GM18499 (cell line): ENCODE measurements around the gene RUNX3.
"Not testable (repeated sequence)": the region's sequence is repeated elsewhere in the genome, so short reads cannot be mapped to it uniquely, and the experiment has no call there.

Experiments
- ATAC-seq: cut with Tn5 transposase; IDR thresholded peaks from one replicate; pipeline ENCODE4 v1.9.1; 2021; ENCODE audit warnings: moderate number of reproducible peaks; ENCODE audit not compliant: insufficient read depth, unreplicated experiment

Gene RUNX3

DNA sequence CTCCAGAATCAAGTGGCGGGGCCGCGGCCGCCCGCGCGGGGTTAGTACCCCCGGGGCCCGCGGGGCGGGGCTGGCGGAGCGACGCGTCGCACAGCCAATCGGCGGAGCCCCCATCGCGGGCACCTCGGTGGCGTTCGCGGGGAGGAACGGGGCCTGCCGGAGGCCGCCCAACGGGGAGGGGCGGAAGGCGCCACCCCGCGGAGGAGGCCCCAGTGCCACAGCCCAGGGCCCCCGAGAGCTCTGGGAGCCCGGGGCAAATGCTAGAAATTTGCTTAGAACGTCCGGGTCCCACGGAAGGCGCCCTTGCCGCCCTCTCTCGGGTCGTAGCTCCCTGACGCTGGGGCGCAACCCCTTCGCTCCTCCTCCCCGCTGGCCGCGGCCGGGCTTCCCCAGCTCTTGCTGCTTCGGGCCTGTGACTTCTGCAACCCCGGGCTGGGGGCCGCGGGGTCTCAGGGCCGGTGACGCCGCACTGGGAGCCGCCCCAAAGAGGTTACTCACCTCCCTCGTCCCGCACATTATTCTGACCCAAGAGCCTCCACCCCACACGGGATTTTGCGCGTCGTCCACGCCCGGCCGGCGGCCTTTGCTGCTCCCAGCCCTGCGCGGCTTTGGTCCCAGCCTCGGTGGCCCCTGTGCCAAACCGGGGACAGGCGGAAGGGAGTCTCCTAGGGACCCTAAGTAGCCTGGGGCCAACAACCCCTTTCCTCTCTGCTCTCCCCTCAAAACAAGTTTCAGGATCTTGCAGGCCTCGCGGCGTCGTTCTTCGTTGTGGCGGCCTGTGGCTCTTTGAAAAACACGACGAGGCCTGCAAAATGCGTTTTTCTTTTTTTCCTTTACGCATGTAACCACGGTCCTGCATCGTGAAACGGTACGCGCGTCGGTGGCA is at the start of gene RUNX3:
Gene RUNX3, minus strand, starts transcription at position 17 of the 886 bp plus-strand sequence. CDS start 408 bp downstream, outside the sequence.
- no peak for ATAC-seq

- not testable (repeated sequence) for ATAC-seq
Observed at GRCh38 chr1:24979232-24979631, 49.2 kb upstream of the RUNX3 start.

- ATAC-seq = no peak
Observed at GRCh38 chr1:24978383-24979032, 48.4 kb upstream of the RUNX3 start.

DNA sequence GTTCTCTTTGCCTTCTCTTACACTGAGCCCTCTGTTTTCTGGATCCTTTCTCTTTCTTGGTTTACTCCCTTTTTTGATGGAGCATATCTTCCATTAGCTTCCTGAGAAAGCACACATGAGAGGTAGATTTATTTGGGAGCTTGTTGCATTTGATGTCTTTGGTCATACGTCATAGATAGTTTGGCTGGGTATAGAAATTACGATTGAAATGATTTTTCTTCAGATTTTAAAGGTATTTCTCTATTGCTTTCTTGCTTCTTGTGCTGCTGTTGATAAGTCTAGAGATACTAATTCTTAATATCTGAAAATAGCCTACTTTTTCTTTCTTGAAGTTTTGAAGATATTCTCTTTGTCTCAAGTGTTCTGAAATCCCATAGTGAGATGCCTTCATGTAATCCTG is 45.3 kb upstream of the RUNX3 start:
- no peak for ATAC-seq

DNA sequence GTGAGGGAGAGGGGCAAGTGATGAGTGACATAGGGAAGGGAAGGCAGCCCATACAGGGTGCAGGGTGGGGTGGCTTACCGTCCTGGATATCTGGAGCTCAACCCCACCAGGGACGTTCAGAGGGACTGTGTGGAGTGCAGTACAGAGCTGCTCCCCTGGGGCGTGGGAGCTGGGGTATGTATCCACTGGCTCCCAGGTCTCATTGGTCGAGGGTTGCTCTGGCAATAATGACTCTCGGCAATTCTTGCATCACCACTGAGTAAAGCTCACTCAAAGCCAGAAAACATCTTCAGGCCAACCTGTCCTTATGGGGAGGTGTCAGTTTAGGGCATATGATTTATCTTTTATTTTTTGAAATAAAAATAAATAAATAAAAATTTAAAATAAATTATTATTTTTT is 43.2 kb upstream of the RUNX3 start:
- ATAC-seq = no peak

GRCh38 chr1:24972915-24973242 is 42.8 kb upstream of the RUNX3 start:
- ATAC-seq = no peak

- no peak for ATAC-seq
Observed at GRCh38 chr1:24972221-24972914, 42.3 kb upstream of the RUNX3 start.

GRCh38 chr1:24970926-24971875 is 41.1 kb upstream of the RUNX3 start:
- no peak for ATAC-seq

DNA sequence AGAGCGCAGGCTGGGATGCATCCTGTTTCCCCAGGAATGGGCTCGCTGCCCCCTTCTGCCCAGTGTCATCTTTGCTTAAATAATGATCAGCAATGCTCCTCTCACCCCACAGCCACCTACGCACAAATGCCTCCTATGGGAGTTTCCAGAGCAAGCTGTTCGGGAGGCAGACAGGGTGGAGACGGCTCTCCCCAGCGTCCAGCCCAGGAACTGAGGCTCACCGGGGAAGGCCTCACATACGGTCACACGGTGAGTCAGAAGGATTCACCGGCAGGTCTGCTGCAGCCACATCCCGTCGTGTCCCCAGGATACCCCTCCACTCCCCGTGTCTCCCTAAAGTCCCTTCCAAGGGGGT is 40.3 kb upstream of the RUNX3 start:
- no peak for ATAC-seq

GRCh38 chr1:24969596-24970398 is 39.7 kb upstream of the RUNX3 start:
- ATAC-seq = no peak

DNA sequence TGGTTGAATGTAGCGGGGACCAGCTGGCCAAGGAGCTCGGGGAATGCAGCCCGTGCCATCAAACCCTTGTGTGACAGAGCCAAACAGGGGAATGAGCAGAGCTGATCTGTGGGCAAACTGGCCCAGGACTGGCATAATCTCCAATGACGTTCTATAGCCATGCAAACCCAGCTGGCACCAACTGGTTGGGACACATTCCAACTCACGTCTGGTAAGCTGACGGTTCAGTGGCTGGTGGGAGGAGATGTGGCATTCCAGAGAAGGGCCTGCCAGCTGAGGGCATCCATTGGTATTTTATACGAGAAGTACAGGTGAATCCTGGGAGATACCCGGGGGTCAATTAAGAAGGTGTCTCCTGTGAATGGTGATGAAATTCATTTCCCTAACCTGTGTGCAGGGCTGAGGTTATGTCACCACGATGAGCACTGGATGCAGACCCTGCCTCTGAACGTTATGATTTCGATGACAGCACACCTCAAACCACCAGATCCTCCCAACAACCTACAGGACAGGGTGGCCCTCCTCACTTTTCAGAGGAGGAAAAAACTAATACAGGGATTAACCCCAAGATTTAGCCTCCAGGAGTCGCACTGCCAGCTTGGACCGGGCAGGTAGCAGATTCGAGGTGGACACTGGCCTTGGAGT is 39.0 kb upstream of the RUNX3 start:
- no peak for ATAC-seq

DNA sequence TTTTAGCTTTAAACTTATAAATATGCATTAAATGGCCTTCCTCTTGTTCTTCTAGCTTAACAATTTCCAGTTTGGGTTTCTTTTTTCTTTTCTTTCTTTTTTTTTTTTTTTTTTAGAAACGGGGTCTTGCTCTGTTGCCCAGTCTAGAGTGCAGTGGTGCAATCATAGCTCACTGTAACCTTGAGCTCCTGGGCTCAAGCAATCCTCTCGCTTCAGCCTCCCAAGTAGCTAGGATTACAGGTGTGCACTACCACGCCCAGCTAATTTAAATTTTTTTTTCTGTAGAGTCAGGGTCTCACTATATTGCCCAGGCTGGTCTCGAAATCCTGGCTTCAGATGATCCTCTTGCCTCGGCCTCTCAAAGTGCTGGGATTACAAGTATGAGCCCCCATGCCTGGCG is 37.9 kb upstream of the RUNX3 start:
- no peak for ATAC-seq

GRCh38 chr1:24967555-24967954 is 37.5 kb upstream of the RUNX3 start:
- no peak for ATAC-seq

GRCh38 chr1:24966724-24967346 is 36.8 kb upstream of the RUNX3 start:
- no peak for ATAC-seq

DNA sequence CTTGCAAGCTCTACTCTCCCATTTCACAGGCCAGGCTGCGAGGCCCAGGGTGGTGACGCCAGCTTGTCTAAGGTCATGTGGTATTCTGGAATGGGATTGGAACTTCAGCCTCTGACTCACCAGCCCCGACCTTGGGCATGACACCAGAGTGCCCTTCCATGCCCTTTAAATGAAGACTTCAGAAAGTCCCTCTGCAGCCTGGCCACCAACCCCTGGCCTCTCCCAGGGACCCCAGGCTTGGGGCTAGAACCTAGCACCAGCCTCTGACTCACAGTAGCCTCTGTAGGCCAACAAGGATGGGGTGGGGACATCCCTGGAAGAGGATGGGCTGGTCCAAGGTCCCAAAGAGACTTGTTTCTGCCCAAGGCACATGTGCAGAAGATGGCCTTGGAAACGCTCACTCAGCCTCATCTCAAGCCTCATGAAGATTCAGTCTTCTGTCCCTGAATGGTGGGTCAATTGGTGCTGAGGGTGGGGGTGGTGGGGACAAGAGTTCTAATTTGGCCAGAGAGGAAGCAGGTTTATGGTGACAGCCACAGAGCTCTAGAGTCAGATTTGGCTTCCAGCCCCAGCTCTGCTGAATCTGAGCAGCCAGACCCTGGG is 36.1 kb upstream of the RUNX3 start:
- ATAC-seq = no peak

DNA sequence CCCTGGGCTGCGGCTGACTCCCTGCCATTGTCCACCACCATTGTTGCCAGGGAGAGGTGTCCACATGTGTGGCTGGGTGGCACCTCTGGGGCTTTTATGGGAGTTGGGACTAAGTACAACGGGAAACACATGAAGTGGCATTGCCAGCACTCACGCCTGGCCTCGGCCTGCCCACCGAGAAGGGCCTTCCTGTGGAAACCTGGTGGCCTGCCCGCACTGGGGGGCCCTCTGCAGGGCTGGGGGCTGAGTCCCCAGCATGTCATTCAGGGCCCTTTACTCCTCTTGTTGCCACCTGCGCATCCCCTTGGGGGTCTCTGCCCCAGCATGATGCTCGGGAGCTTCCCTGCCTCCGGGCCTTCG is 35.5 kb upstream of the RUNX3 start:
- ATAC-seq = no peak

DNA sequence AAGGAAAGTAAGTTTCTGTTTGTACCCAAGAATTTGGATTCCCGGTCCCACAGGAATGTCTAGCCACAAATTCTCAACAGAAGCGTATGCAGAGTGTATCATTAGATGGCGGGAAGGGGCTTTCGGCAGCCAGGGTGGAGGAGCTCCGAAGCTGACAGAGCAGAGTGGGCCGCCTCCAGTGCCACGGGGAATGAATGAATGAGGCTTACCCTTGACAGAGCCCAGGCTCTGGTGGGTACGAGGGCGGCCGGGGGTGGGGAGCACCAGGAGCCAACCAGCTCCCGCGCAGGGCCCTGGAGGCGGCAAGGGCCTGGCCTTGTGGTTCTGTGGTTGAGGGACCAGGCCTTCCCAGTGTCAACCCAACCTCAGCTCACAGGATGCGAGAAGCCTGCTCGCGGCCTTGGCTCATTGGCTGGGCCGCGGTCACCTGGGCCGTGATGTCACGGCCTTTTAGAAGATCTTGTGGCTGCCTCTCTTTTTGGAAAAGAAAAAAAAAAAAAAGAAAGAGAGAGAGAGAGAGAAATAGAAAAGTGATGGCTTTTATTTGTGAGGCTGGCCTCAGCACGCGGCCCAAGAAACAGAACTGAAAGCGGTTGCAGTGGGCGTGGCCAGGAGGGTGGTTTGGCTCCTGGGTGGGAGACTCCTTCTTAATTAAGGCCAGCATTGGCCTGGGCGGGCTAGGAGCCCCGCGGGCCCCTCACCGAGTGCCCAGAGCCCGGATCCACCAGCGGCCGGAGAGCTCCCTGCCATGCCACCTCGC is 34.9 kb upstream of the RUNX3 start:
- ATAC-seq = peak; percentile 70
